Left ventricle myocardium inferior (tissue), 1 donor: ENCODE data around the gene EMCN. TPM values are rescaled to one million over a fixed set of nuclear protein-coding genes. Genes with fewer than 3 reads are reported as not detected.

Experiments
- DNase-seq: peaks from one replicate; pipeline ENCODE4 v3.0.0-alpha.2; 2020
- H3K27ac ChIP-seq: fragments of 200-600 bp; replicated peaks from 2 replicates; pipeline ENCODE4 v1.8.0; 2021
- H3K27me3 ChIP-seq: fragments of 200-600 bp; 2 replicates; pipeline ENCODE4 v1.8.0; 2021; ENCODE audit warnings: low read depth
- H3K36me3 ChIP-seq: fragments of 200-600 bp; 2 replicates; pipeline ENCODE4 v1.8.0; 2021
- H3K4me1 ChIP-seq: fragments of 200-600 bp; 2 replicates; pipeline ENCODE4 v1.8.0; 2021
- H3K4me3 ChIP-seq: fragments of 200-600 bp; 2 replicates; pipeline ENCODE4 v1.8.0; 2021; ENCODE audit warnings: mild to moderate bottlenecking, moderate library complexity
- H3K9me3 ChIP-seq: fragments of 200-600 bp; replicated peaks from 2 replicates; pipeline ENCODE4 v1.8.0; 2021
- CTCF ChIP-seq: fragments of 200-600 bp; IDR thresholded peaks from 2 replicates; pipeline ENCODE4 v1.8.0; 2021; ENCODE audit warnings: antibody characterized with exemption, mild to moderate bottlenecking, borderline replicate concordance
- intact Hi-C: fragments of 100-400 bp; cut with micrococcal nuclease; formaldehyde crosslinking; loops from one replicate; pipeline ENCODE4 v1.11.0; 2022
- total RNA-seq: library from RNA; stranded (reverse); fragmentation: NEBNext Ultra II Directional; extraction: Animal tissue kit (Norgen Biotek cat#: 25700); gene quantifications from one replicate; pipeline ENCODE4 v1.2.1, GENCODE V29; 2021
- donor health status: DM: no; HTN: yes; CAD: no; lungs with severe emphysema.

The EMCN gene
- total RNA-seq, 1 donor from 2014 or later = 43.6 TPM

- H3K9me3 ChIP-seq = no peaks in the 10 kb centered on the region
- no peaks in the 10 kb centered on the region for H3K27me3 ChIP-seq
- no peak for DNase-seq
- H3K4me1 ChIP-seq = no peaks in the 10 kb centered on the region
- H3K27ac ChIP-seq = no peak overlapping the region
- TF ChIP-seq CTCF = no peak
- H3K36me3 ChIP-seq = no peaks in the 10 kb centered on the region
- intact Hi-C loops = no loop called here
- no peak overlapping the region for H3K4me3 ChIP-seq
Measured at GRCh38 chr4:100367451-100367850, 150.4 kb downstream of the EMCN start.

- Histone ChIP-seq H3K36me3 (no peaks in the 10 kb centered on the region), H3K4me3 (no peak overlapping the region), H3K27me3 (no peaks in the 10 kb centered on the region), H3K27ac (no peak overlapping the region), H3K4me1 (no peaks in the 10 kb centered on the region), H3K9me3 (no peaks in the 10 kb centered on the region)
- TF ChIP-seq CTCF = no peak
- intact Hi-C loops = no loop called here
- DNase-seq = no peak
Measured at GRCh38 chr4:100366213-100366612, 151.6 kb downstream of the EMCN start.

- no peaks in the 10 kb centered on the region for H3K9me3 ChIP-seq
- no peaks in the 10 kb centered on the region for H3K27me3 ChIP-seq
- H3K27ac ChIP-seq = no peak overlapping the region
- no peaks in the 10 kb centered on the region for H3K36me3 ChIP-seq
- H3K4me3 ChIP-seq = no peak overlapping the region
- intact Hi-C loops = no loop called here
- DNase-seq = no peak
- TF ChIP-seq CTCF = no peak
- H3K4me1 ChIP-seq = no peaks in the 10 kb centered on the region
Measured at GRCh38 chr4:100362366-100362765, 155.5 kb downstream of the EMCN start.

- H3K27me3 ChIP-seq = no peaks in the 10 kb centered on the region
- H3K4me3 ChIP-seq = no peak overlapping the region
- no peaks in the 10 kb centered on the region for H3K36me3 ChIP-seq
- no peak overlapping the region for H3K27ac ChIP-seq
- H3K4me1 ChIP-seq = no peaks in the 10 kb centered on the region
- H3K9me3 ChIP-seq = peaks cover 9% of the 10 kb centered on the region
- no peak for TF ChIP-seq CTCF
- intact Hi-C loops = no loop called here
- no peak for DNase-seq
Measured at GRCh38 chr4:100361336-100361735, 156.5 kb downstream of the EMCN start.

- H3K4me1 ChIP-seq = no peaks in the 10 kb centered on the region
- peaks cover 15% of the 10 kb centered on the region for H3K9me3 ChIP-seq
- H3K36me3 ChIP-seq = no peaks in the 10 kb centered on the region
- H3K27ac ChIP-seq = no peak overlapping the region
- no peak for DNase-seq
- intact Hi-C loops = no loop called here
- TF ChIP-seq CTCF = no peak
- no peak overlapping the region for H3K4me3 ChIP-seq
- no peaks in the 10 kb centered on the region for H3K27me3 ChIP-seq
Measured at GRCh38 chr4:100360211-100360610, 157.6 kb downstream of the EMCN start.

- no peak overlapping the region for H3K4me3 ChIP-seq
- no peaks in the 10 kb centered on the region for H3K36me3 ChIP-seq
- no peak for DNase-seq
- H3K4me1 ChIP-seq = no peaks in the 10 kb centered on the region
- H3K27me3 ChIP-seq = no peaks in the 10 kb centered on the region
- H3K27ac ChIP-seq = no peak overlapping the region
- no peak for TF ChIP-seq CTCF
- intact Hi-C loops = no loop called here
- H3K9me3 ChIP-seq = peaks cover 15% of the 10 kb centered on the region
Measured at GRCh38 chr4:100359441-100359840, 158.4 kb downstream of the EMCN start.
